Measurements from ENCODE around the gene CNKSR2. TPM values are rescaled to one million over a fixed set of nuclear protein-coding genes. Genes with fewer than 3 reads are reported as not detected.

The CNKSR2 gene
- total RNA-seq, 2 donors from 2014 or later: 1.7 TPM; not detected in 1

DNA sequence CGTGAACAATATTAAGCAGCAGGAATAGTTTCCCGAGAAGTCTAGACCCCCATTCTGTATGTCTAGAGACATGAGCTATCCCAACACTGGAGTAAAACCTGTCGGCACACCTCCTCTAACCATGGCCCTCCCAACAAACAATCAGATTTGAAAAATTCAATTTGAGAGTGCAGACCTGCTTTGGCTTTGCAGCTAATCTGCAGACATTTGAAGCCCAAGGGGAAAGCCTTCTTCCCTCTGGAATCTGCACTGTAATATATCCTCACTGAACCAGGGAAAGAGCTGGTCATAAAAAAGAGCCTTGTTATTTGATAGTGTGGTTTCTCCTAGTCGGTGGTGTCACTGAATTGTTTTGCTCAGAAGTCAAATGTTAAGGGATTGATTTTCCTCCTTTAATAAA, 328.5 kb downstream of the CNKSR2 start:
- H3K4me1 ChIP-seq: no peaks in the 10 kb centered on the region
- no peak for TF ChIP-seq CTCF (IDR thresholded peaks at IDR 0.05)
- no peak overlapping the region for H3K27ac ChIP-seq
- no peak for DNase-seq (ENCODE audit: low spot score)
- H3K9me3 ChIP-seq: peaks cover 0 to 6% of the 10 kb centered on the region in 2 donors
- peaks cover 4% of the 10 kb centered on the region for H3K36me3 ChIP-seq
- H3K4me3 ChIP-seq: no peak overlapping the region
- no peaks in the 10 kb centered on the region for H3K27me3 ChIP-seq

Data from right atrium auricular region (tissue), 2 donors.